Loucy (cell line): ENCODE measurements around the gene RAB41.

Experiments used
- H2AFZ ChIP-seq: fragments of 200-600 bp; sonication (generic); 2 replicates; pipeline ENCODE4 v1.6.0; 2016; ENCODE audit warnings: antibody characterized with exemption, mild to moderate bottlenecking, low read length, moderate library complexity
- H3F3A ChIP-seq: fragments of 200-600 bp; 2 replicates; pipeline ENCODE4 v1.6.0; 2016; ENCODE audit warnings: antibody characterized with exemption, low read depth, mild to moderate bottlenecking
- H3K27me3 ChIP-seq: fragments of 200-600 bp; sonication (generic); 2 replicates; pipeline ENCODE4 v1.6.1; 2014; ENCODE audit warnings: low read length, mild to moderate bottlenecking; ENCODE audit not compliant: insufficient read depth, poor library complexity, severe bottlenecking
- H3K36me3 ChIP-seq: fragments of 200-600 bp; sonication (generic); 2 replicates; pipeline ENCODE4 v1.6.1; 2016; ENCODE audit warnings: low read length; ENCODE audit not compliant: insufficient read depth
- H3K4me1 ChIP-seq: fragments of 200-600 bp; sonication (generic); 2 replicates; pipeline ENCODE4 v1.5.1; 2014; ENCODE audit warnings: low read length, mild to moderate bottlenecking; ENCODE audit not compliant: insufficient read depth, poor library complexity, severe bottlenecking
- H3K4me2 ChIP-seq: fragments of 200-600 bp; sonication (generic); 2 replicates; pipeline ENCODE4 v1.6.0; 2014; ENCODE audit warnings: antibody characterized with exemption, low read length, low read depth, mild to moderate bottlenecking; ENCODE audit not compliant: poor library complexity, severe bottlenecking
- H3K4me3 ChIP-seq: fragments of 200-600 bp; sonication (generic); 2 replicates; pipeline ENCODE4 v1.5.1; 2014; ENCODE audit warnings: low read length, mild to moderate bottlenecking, mixed read lengths; ENCODE audit not compliant: poor library complexity, severe bottlenecking
- H3K79me2 ChIP-seq: fragments of 200-600 bp; sonication (generic); 2 replicates; pipeline ENCODE4 v1.6.1; 2014; ENCODE audit warnings: low read length; ENCODE audit not compliant: insufficient read depth
- H3K9ac ChIP-seq: fragments of 200-600 bp; sonication (generic); 2 replicates; pipeline ENCODE4 v1.6.0; 2014; ENCODE audit warnings: mild to moderate bottlenecking, low read depth, low read length, moderate library complexity; ENCODE audit not compliant: poor library complexity, severe bottlenecking
- H3K9me2 ChIP-seq: fragments of 200-600 bp; sonication (generic); replicated peaks from 2 replicates; pipeline ENCODE4 v1.6.1; 2016; ENCODE audit warnings: low read depth, low read length, mixed read lengths
- H3K9me3 ChIP-seq: fragments of 200-600 bp; sonication (generic); 2 replicates; pipeline ENCODE4 v1.6.1; 2014; ENCODE audit warnings: mild to moderate bottlenecking, antibody characterized with exemption, low read length, low read depth; ENCODE audit not compliant: insufficient read depth
- H4K20me1 ChIP-seq: fragments of 200-600 bp; sonication (generic); 2 replicates; pipeline ENCODE4 v1.6.0; 2014; ENCODE audit warnings: antibody characterized with exemption, low read length, mild to moderate bottlenecking; ENCODE audit not compliant: insufficient read depth, poor library complexity, severe bottlenecking
- CTCF ChIP-seq: fragments of 200-600 bp; sonication (generic); conservative IDR thresholded peaks from 2 replicates; pipeline ENCODE4 v1.5.1; 2014; ENCODE audit warnings: mild to moderate bottlenecking, antibody characterized with exemption, low read length
- EZH2phosphoT487 ChIP-seq: fragments of 200-600 bp; IDR thresholded peaks from 2 replicates; pipeline ENCODE4 v1.6.1; 2018; ENCODE audit warnings: antibody characterized with exemption, mild to moderate bottlenecking, moderate library complexity, borderline replicate concordance

Gene RAB41

GRCh38 chrX:70254909-70255308, 27.1 kb upstream of the RAB41 start:
- Histone ChIP-seq H3K27me3 (no peaks in the 10 kb centered on the region), H3K9me2 (no peaks in the 10 kb centered on the region), H4K20me1 (no peaks in the 10 kb centered on the region), H3K4me2 (no peak overlapping the region), H3K9me3 (no peaks in the 10 kb centered on the region), H3K36me3 (no peaks in the 10 kb centered on the region), H3K9ac (no peak overlapping the region), H3K4me1 (no peaks in the 10 kb centered on the region), H3K4me3 (no peak overlapping the region), H3K79me2 (no peaks in the 10 kb centered on the region), H3F3A (no peaks in the 10 kb centered on the region), H2AFZ (no peak overlapping the region)
- no peak for TF ChIP-seq CTCF

GRCh38 chrX:70255452-70255851, 26.5 kb upstream of the RAB41 start:
- Histone ChIP-seq H3K36me3 (no peaks in the 10 kb centered on the region), H3K9me2 (no peaks in the 10 kb centered on the region), H3K4me3 (no peak overlapping the region), H3K4me2 (no peak overlapping the region), H3K27me3 (no peaks in the 10 kb centered on the region), H3F3A (no peaks in the 10 kb centered on the region), H3K9ac (no peak overlapping the region), H3K79me2 (no peaks in the 10 kb centered on the region), H3K4me1 (no peaks in the 10 kb centered on the region), H2AFZ (no peak overlapping the region), H4K20me1 (no peaks in the 10 kb centered on the region), H3K9me3 (no peaks in the 10 kb centered on the region)
- TF ChIP-seq CTCF, result no peak
- TF ChIP-seq EZH2phosphoT487, result no peak

GRCh38 chrX:70257423-70258288, 24.3 kb upstream of the RAB41 start:
- Histone ChIP-seq H3K9me3 (no peaks in the 10 kb centered on the region), H3K27me3 (no peaks in the 10 kb centered on the region), H3K36me3 (no peaks in the 10 kb centered on the region), H4K20me1 (no peaks in the 10 kb centered on the region), H3K9ac (no peak overlapping the region), H3K4me1 (no peaks in the 10 kb centered on the region), H3K79me2 (no peaks in the 10 kb centered on the region), H2AFZ (no peak overlapping the region), H3K4me3 (no peak overlapping the region), H3K9me2 (no peaks in the 10 kb centered on the region), H3F3A (no peaks in the 10 kb centered on the region), H3K4me2 (no peak overlapping the region)
- TF ChIP-seq EZH2phosphoT487 (no peak), CTCF (no peak)
